Nephron progenitor cell (in vitro differentiated cells): Measurements from ENCODE around the gene CACNG4.
"Not testable (repeated sequence)": the region's sequence is repeated elsewhere in the genome, so short reads cannot be mapped to it uniquely, and the experiment has no call there.

ENCODE experiments used
- DNase-seq: peaks from one replicate; pipeline ENCODE4 v3.0.0; 2021
- H3K27ac Mint-ChIP-seq: 2 replicates; pipeline ENCODE4 v1.8.0; 2021; ENCODE audit warnings: mild to moderate bottlenecking, moderate library complexity, mixed read lengths
- H3K27me3 Mint-ChIP-seq: 2 replicates; pipeline ENCODE4 v1.8.0; 2021; ENCODE audit warnings: mild to moderate bottlenecking, low read depth, mixed read lengths; ENCODE audit not compliant: poor library complexity
- H3K36me3 Mint-ChIP-seq: 2 replicates; pipeline ENCODE4 v1.8.0; 2021; ENCODE audit warnings: low read depth, mixed read lengths
- H3K4me1 Mint-ChIP-seq: 2 replicates; pipeline ENCODE4 v1.8.0; 2021; ENCODE audit warnings: mixed read lengths
- H3K4me3 Mint-ChIP-seq: 2 replicates; pipeline ENCODE4 v1.8.0; 2021; ENCODE audit warnings: mild to moderate bottlenecking, moderate library complexity, mixed read lengths
- H3K9me3 Mint-ChIP-seq: 2 replicates; pipeline ENCODE4 v1.8.0; 2021; ENCODE audit warnings: mild to moderate bottlenecking, moderate library complexity, mixed read lengths
- CTCF ChIP-seq: fragments of 200-600 bp; sonication (generic); IDR thresholded peaks from 2 replicates; pipeline ENCODE4 v1.5.0; 2021; ENCODE audit warnings: antibody characterized with exemption

The CACNG4 gene

GRCh38 chr17:67032382-67032781, 67.9 kb downstream of the CACNG4 start:
- Mint-ChIP-seq H3K4me3 (no peak overlapping the region), H3K27ac (no peak overlapping the region), H3K4me1 (no peaks in the 10 kb centered on the region), H3K36me3 (no peaks in the 10 kb centered on the region), H3K27me3 (peaks cover 8% of the 10 kb centered on the region), H3K9me3 (no peaks in the 10 kb centered on the region)
- no peak for DNase-seq
- TF ChIP-seq CTCF, result no peak

GRCh38 chr17:67032985-67033384, 68.5 kb downstream of the CACNG4 start:
- no peak for TF ChIP-seq CTCF
- Mint-ChIP-seq H3K36me3 (no peaks in the 10 kb centered on the region), H3K4me1 (no peaks in the 10 kb centered on the region), H3K4me3 (no peak overlapping the region), H3K27me3 (peaks cover 9% of the 10 kb centered on the region), H3K9me3 (no peaks in the 10 kb centered on the region), H3K27ac (no peak overlapping the region)
- DNase-seq, result no peak

- DNase-seq, result no peak
- Mint-ChIP-seq H3K4me3 (no peak overlapping the region), H3K4me1 (no peaks in the 10 kb centered on the region), H3K27me3 (peaks cover 14% of the 10 kb centered on the region), H3K27ac (no peak overlapping the region), H3K36me3 (no peaks in the 10 kb centered on the region), H3K9me3 (no peaks in the 10 kb centered on the region)
- no peak for TF ChIP-seq CTCF
Observed at GRCh38 chr17:67033613-67034012, 69.1 kb downstream of the CACNG4 start.

GRCh38 chr17:67035131-67036083, 70.9 kb downstream of the CACNG4 start:
- Mint-ChIP-seq H3K27me3 (peaks cover 12% of the 10 kb centered on the region), H3K27ac (no peak overlapping the region), H3K36me3 (no peaks in the 10 kb centered on the region), H3K4me1 (no peaks in the 10 kb centered on the region), H3K9me3 (no peaks in the 10 kb centered on the region), H3K4me3 (no peak overlapping the region)
- no peak for DNase-seq
- no peak for TF ChIP-seq CTCF

GRCh38 chr17:67038861-67039365, 74.4 kb downstream of the CACNG4 start:
- peaks cover 23% of the 10 kb centered on the region for H3K27me3 Mint-ChIP-seq
- no peak for DNase-seq
- no peaks in the 10 kb centered on the region for H3K36me3 Mint-ChIP-seq
- no peak overlapping the region for H3K4me3 Mint-ChIP-seq
- H3K4me1 Mint-ChIP-seq, result peaks cover 18% of the 10 kb centered on the region
- H3K27ac Mint-ChIP-seq, result no peak overlapping the region
- TF ChIP-seq CTCF, result no peak
- H3K9me3 Mint-ChIP-seq, result no peaks in the 10 kb centered on the region

- Mint-ChIP-seq H3K36me3 (no peaks in the 10 kb centered on the region), H3K4me3 (no peak overlapping the region), H3K9me3 (no peaks in the 10 kb centered on the region), H3K27ac (no peak overlapping the region), H3K27me3 (peaks cover 23% of the 10 kb centered on the region), H3K4me1 (peaks cover 18% of the 10 kb centered on the region)
- TF ChIP-seq CTCF, result no peak
- no peak for DNase-seq
Observed at GRCh38 chr17:67040652-67041051, 76.1 kb downstream of the CACNG4 start.

GRCh38 chr17:67041119-67041518, 76.6 kb downstream of the CACNG4 start:
- not testable (repeated sequence) for DNase-seq, H3K9me3 Mint-ChIP-seq, H3K27ac Mint-ChIP-seq, H3K36me3 Mint-ChIP-seq, H3K4me3 Mint-ChIP-seq
- H3K4me1 Mint-ChIP-seq, result peaks cover 18% of the 10 kb centered on the region
- H3K27me3 Mint-ChIP-seq, result peaks cover 25% of the 10 kb centered on the region
